H1 (cell line): ENCODE data around the gene CDYL. TPM values are rescaled to one million over a fixed set of nuclear protein-coding genes. Genes with fewer than 3 reads are reported as not detected.

Source experiments
- CTCF ChIA-PET: fragments of 300-600 bp; sonication (Branson Sonifier 250); formaldehyde crosslinking; loops from one replicate; lab custom pipeline; 2021; ENCODE audit not compliant: partially characterized antibody; lab: Charles Lee
- POLR2A ChIA-PET: fragments of 300-600 bp; sonication (Branson Sonifier 250); formaldehyde crosslinking; loops from one replicate; lab custom pipeline; 2021; ENCODE audit warnings: inconsistent platforms; ENCODE audit not compliant: partially characterized antibody; lab: Charles Lee
- DNase-seq, 2 experiments: peaks; one replicate each; pipeline versions ENCODE4 v3.0.0 to v3.0.0-alpha.2; 2010 to 2022; ENCODE audit warnings: low spot score in 2 of 2, low read depth in 1 of 2, mixed read lengths in 1 of 2
- FAIRE-seq: peaks from 2 replicates; lab custom pipeline; 2011; peaks lifted over from hg19 to GRCh38; lab: Jason Lieb, UNC
- H2AFZ ChIP-seq: 2 replicates; pipeline ENCODE4 v1.8.1; 2012; ENCODE audit warnings: low read length, inconsistent platforms
- H2AK5ac ChIP-seq: 2 replicates; pipeline ENCODE4 v1.6.1; 2013; ENCODE audit warnings: low read depth, low read length
- H2BK120ac ChIP-seq: replicated peaks from 2 replicates; pipeline ENCODE3; 2013; ENCODE audit warnings: low read depth, low read length, inconsistent platforms
- H2BK12ac ChIP-seq: 2 replicates; pipeline ENCODE4 v1.6.1; 2013; ENCODE audit warnings: low read depth, low read length
- H2BK15ac ChIP-seq: 2 replicates; pipeline ENCODE4 v1.6.1; 2013; ENCODE audit warnings: low read length
- H2BK20ac ChIP-seq: 2 replicates; pipeline ENCODE4 v1.6.1; 2013; ENCODE audit warnings: low read length
- H2BK5ac ChIP-seq: 2 replicates; pipeline ENCODE4 v1.6.1; 2013; ENCODE audit warnings: low read depth, low read length
- H3K14ac ChIP-seq: 2 replicates; pipeline ENCODE4 v1.6.1; 2013; ENCODE audit warnings: inconsistent platforms; ENCODE audit not compliant: insufficient read length
- H3K18ac ChIP-seq: 2 replicates; pipeline ENCODE4 v1.6.1; 2013; ENCODE audit warnings: low read length; ENCODE audit errors: extremely low read depth
- H3K23ac ChIP-seq: 2 replicates; pipeline ENCODE4 v1.6.1; 2013; ENCODE audit warnings: inconsistent platforms; ENCODE audit not compliant: insufficient read length
- H3K23me2 ChIP-seq: 2 replicates; pipeline ENCODE4 v1.6.1; 2013; ENCODE audit warnings: low read depth, low read length
- H3K27ac ChIP-seq: 2 replicates; pipeline ENCODE4 v1.6.1; 2011; ENCODE audit warnings: low read depth, low read length, inconsistent platforms
- H3K27me3 ChIP-seq, 4 experiments: replicated peaks in 1 of 4; 1 replicate in 1 of 4; 2 replicates in 3 of 4; pipeline versions ENCODE4 v1.6.1 to v1.8.1; 2011 to 2013; ENCODE audit warnings: low read length in 3 of 4, mild to moderate bottlenecking in 3 of 4, inconsistent platforms in 2 of 4, mixed read lengths in 2 of 4, moderate library complexity in 1 of 4; ENCODE audit not compliant: control insufficient read depth in 3 of 4, insufficient read depth in 3 of 4; ENCODE audit errors: extremely low read depth in 1 of 4
- H3K36me3 ChIP-seq, 4 experiments: 2 replicates each; pipeline versions ENCODE4 v1.6.1 to v1.8.1; 2011 to 2013; ENCODE audit warnings: mild to moderate bottlenecking in 4 of 4, low read length in 3 of 4, moderate library complexity in 2 of 4, control low read depth in 1 of 4, inconsistent platforms in 1 of 4; ENCODE audit not compliant: insufficient read depth in 4 of 4, control insufficient read depth in 2 of 4
- H3K4ac ChIP-seq: replicated peaks from 2 replicates; pipeline ENCODE3; 2013; ENCODE audit warnings: low read length, low read depth, mixed read lengths, inconsistent platforms; ENCODE audit not compliant: insufficient read length
- H3K4me1 ChIP-seq, 4 experiments: replicated peaks in 1 of 4; 1 replicate in 1 of 4; 2 replicates in 3 of 4; pipeline versions ENCODE4 v1.6.1 to v1.8.1; 2011 to 2013; ENCODE audit warnings: low read length in 3 of 4, inconsistent platforms in 2 of 4, mixed read lengths in 1 of 4; ENCODE audit not compliant: insufficient read depth in 4 of 4, control insufficient read depth in 3 of 4
- H3K4me2 ChIP-seq, 2 experiments: 2 replicates each; pipeline versions ENCODE4 v1.6.1 to v1.8.1; 2011 to 2013; ENCODE audit warnings: low read depth in 2 of 2, low read length in 2 of 2, control low read depth in 1 of 2, inconsistent platforms in 1 of 2, mild to moderate bottlenecking in 1 of 2; ENCODE audit not compliant: insufficient read depth in 1 of 2
- H3K4me3 ChIP-seq, 4 experiments: fragments of 200-600, 300-600 bp in 1 of 4; sonication (generic), shearing (Covaris generic), sonication (Bioruptor Twin) in 1 of 4; 2 replicates each; pipeline versions ENCODE4 v1.5.1 to v1.8.1; 2011 to 2016; ENCODE audit warnings: low read length in 4 of 4, low read depth in 3 of 4, control low read depth in 2 of 4, inconsistent platforms in 2 of 4, mild to moderate bottlenecking in 2 of 4, mixed read lengths in 1 of 4, moderate library complexity in 1 of 4; ENCODE audit not compliant: insufficient read depth in 2 of 4; ENCODE audit errors: extremely low read depth in 1 of 4
- H3K56ac ChIP-seq: replicated peaks from 2 replicates; pipeline ENCODE3; 2013; ENCODE audit warnings: low read depth, mild to moderate bottlenecking, mixed read lengths, low read length, inconsistent platforms; ENCODE audit not compliant: insufficient read length
- H3K79me1 ChIP-seq: 2 replicates; pipeline ENCODE4 v1.6.1; 2013; ENCODE audit warnings: low read depth, low read length, control low read depth
- H3K79me2 ChIP-seq, 2 experiments: 2 replicates each; pipeline versions ENCODE4 v1.6.1 to v1.8.1; 2012 to 2013; ENCODE audit warnings: low read length in 2 of 2, mild to moderate bottlenecking in 2 of 2, inconsistent platforms in 1 of 2; ENCODE audit not compliant: insufficient read depth in 2 of 2, control insufficient read depth in 1 of 2
- H3K9ac ChIP-seq, 4 experiments: replicated peaks in 1 of 4; 1 replicate in 1 of 4; 2 replicates in 3 of 4; pipeline versions ENCODE4 v1.6.1 to v1.8.1; 2011 to 2013; ENCODE audit warnings: low read depth in 3 of 4, low read length in 3 of 4, control low read depth in 2 of 4, mild to moderate bottlenecking in 2 of 4, moderate library complexity in 2 of 4, inconsistent platforms in 1 of 4; ENCODE audit errors: extremely low read depth in 1 of 4
- H3K9me3 ChIP-seq, 2 experiments: 2 replicates each; pipeline versions ENCODE4 v1.6.1 to v1.8.1; 2012 to 2013; ENCODE audit warnings: mild to moderate bottlenecking in 2 of 2, moderate library complexity in 2 of 2, control low read depth in 1 of 2, inconsistent platforms in 1 of 2, low read depth in 1 of 2, low read length in 1 of 2, mixed read lengths in 1 of 2; ENCODE audit not compliant: insufficient read depth in 2 of 2
- H4K20me1 ChIP-seq, 2 experiments: replicated peaks in 1 of 2; 2 replicates each; pipeline versions ENCODE3 to v1.8.1; 2011 to 2013; ENCODE audit warnings: inconsistent platforms in 2 of 2, low read length in 2 of 2, mild to moderate bottlenecking in 1 of 2; ENCODE audit not compliant: insufficient read depth in 2 of 2, control insufficient read depth in 1 of 2
- H4K5ac ChIP-seq: 2 replicates; pipeline ENCODE4 v1.6.1; 2013; ENCODE audit warnings: low read length, low read depth, mixed read lengths, inconsistent platforms; ENCODE audit not compliant: insufficient read length
- H4K8ac ChIP-seq: 2 replicates; pipeline ENCODE4 v1.8.0; 2013; ENCODE audit warnings: mild to moderate bottlenecking, moderate library complexity, low read length, inconsistent platforms; ENCODE audit not compliant: insufficient read depth; ENCODE audit errors: extremely low read depth
- H4K91ac ChIP-seq: replicated peaks from 2 replicates; pipeline ENCODE3; 2013; ENCODE audit warnings: low read length, mixed read lengths, inconsistent platforms; ENCODE audit not compliant: insufficient read length
- HDAC6 ChIP-seq: IDR thresholded peaks from one replicate; pipeline ENCODE4 v1.7.1; 2012; ENCODE audit warnings: low read depth, mild to moderate bottlenecking, inconsistent platforms, low read length, moderate library complexity
- TBP ChIP-seq: IDR thresholded peaks from 2 replicates; pipeline ENCODE4 v1.6.1; 2011; ENCODE audit warnings: low read depth, low read length, improper control_type of control experiment
- YY1 ChIP-seq: IDR thresholded peaks from 2 replicates; pipeline ENCODE4 v1.6.1; 2011; ENCODE audit warnings: low read depth, mild to moderate bottlenecking, low read length
- WGBS, 2 experiments: shearing (Covaris generic) in 1 of 2; methylation state at CpG; one replicate each; pipeline versions ENCODE4 v1.1.6 to v1.1.7; 2013 to 2015; ENCODE audit warnings: low lambda C conversion rate in 2 of 2, mixed read lengths in 2 of 2, inconsistent platforms in 1 of 2, low coverage in 1 of 2, missing lambda C conversion rate in 1 of 2; ENCODE audit not compliant: insufficient replicate concordance in 2 of 2, insufficient coverage in 1 of 2, insufficient read length in 1 of 2; ENCODE audit errors: extremely low coverage in 1 of 2, missing lambda C conversion rate in 1 of 2; 5-methylcytosine and 5-hydroxymethylcytosine counted together
- polyA plus RNA-seq, 7 experiments: library from polyadenylated mRNA; depleted of rRNA in 3 of 7; stranded (reverse) in 5 of 7; unstranded in 2 of 7; fragments of >200 nt in 5 of 7; fragments of 200-250 nt in 2 of 7; gene quantifications; 1 replicate in 5 of 7; 2 replicates in 1 of 7; 4 replicates in 1 of 7; pipeline versions ENCODE4 v1.2.1 to v1.2.3, GENCODE V29; 2011 to 2013; ENCODE audit warnings: missing spikeins in 2 of 7, mixed read lengths in 2 of 7
- total RNA-seq: library from RNA; stranded (reverse); fragmentation: NEBNext Ultra II Directional; extraction: Animal tissue kit (Norgen Biotek cat#: 25700); gene quantifications from 2 replicates; pipeline ENCODE4 v1.2.1, GENCODE V29; 2021

The CDYL gene
- total and polyA plus RNA-seq, 2 of the 8 experiments (the other 6 are each of a cell fraction or from before 2014, with no cell fraction given) = 56.4 to 119 TPM

- H3K9me3 ChIP-seq = no peaks in the 10 kb centered on the region; a peak in 1 of 4 replicates
- H4K91ac ChIP-seq = no peak overlapping the region
- H3K4ac ChIP-seq = no peak overlapping the region
- H3K27me3 ChIP-seq = no peaks in the 10 kb centered on the region
- no peak overlapping the region for H3K14ac ChIP-seq
- ChIA-PET POLR2A (no interaction called here), CTCF (interaction anchor here (0.6 kb wide), 1 partner anchor 78 kb away, joined by 3 read pairs; no protein-coding TSS in a partner anchor)
- no peak overlapping the region for H2BK20ac ChIP-seq
- H3K23ac ChIP-seq = no peak overlapping the region
- TF ChIP-seq HDAC6 = no peak
- TF ChIP-seq TBP = peak; percentile 51; the same call in 1 of the 2 replicates
- TF ChIP-seq YY1 = no peak
- no peak overlapping the region for H2AFZ ChIP-seq
- no peak overlapping the region for H3K18ac ChIP-seq
- peaks cover 4 to 8% (median 6%) of the 10 kb centered on the region in 4 experiments for H3K4me1 ChIP-seq
- no peak overlapping the region for H3K9ac ChIP-seq
- H2BK120ac ChIP-seq = no peak overlapping the region
- no peaks in the 10 kb centered on the region for H3K36me3 ChIP-seq
- H4K5ac ChIP-seq = no peak overlapping the region
- H4K20me1 ChIP-seq = no peaks in the 10 kb centered on the region
- FAIRE-seq (no peak), DNase-seq (no peak)
- no peak overlapping the region for H3K4me2 ChIP-seq
- no peaks in the 10 kb centered on the region for H3K23me2 ChIP-seq
- H3K56ac ChIP-seq = no peak overlapping the region
- no peak overlapping the region for H4K8ac ChIP-seq
- no peak overlapping the region for H2BK5ac ChIP-seq
- no peaks in the 10 kb centered on the region for H3K79me2 ChIP-seq
- no peak overlapping the region for H3K4me3 ChIP-seq
- 0 out of 2 replicates have a peak overlapping the region, but pooled peaks have one; percentile 98 for H2BK15ac ChIP-seq
- no peaks in the 10 kb centered on the region for H3K79me1 ChIP-seq
- WGBS, 2 experiments = 82% methylated on average over 7 of the region's 7 CpGs; no CpG with 5 or more reads in 1 of the 2 experiments
- no peak overlapping the region for H2BK12ac ChIP-seq
- no peak overlapping the region for H2AK5ac ChIP-seq
- no peak overlapping the region for H3K27ac ChIP-seq
Observed at GRCh38 chr6:4971851-4972250, 195.6 kb downstream of the CDYL start.
